Muscle layer of colon (tissue), 2 donors: ENCODE results near the gene WDR83.
A peak's percentile ranks its signal among the peaks of the same experiment; 100 is the strongest.
"Not testable (repeated sequence)": the region's sequence is repeated elsewhere in the genome, so short reads cannot be mapped to it uniquely, and the experiment has no call there.

Experiments
- H3K27ac ChIP-seq: one replicate; pipeline ENCODE4 v1.7.0; 2013; ENCODE audit warnings: low read depth, mild to moderate bottlenecking, low read length, moderate library complexity
- H3K27me3 ChIP-seq, 2 donors: one replicate each; pipeline ENCODE4 v1.7.0; 2013; ENCODE audit warnings: low read length in 2 of 2, mild to moderate bottlenecking in 2 of 2; ENCODE audit not compliant: insufficient read depth in 2 of 2, control insufficient read depth in 1 of 2
- H3K36me3 ChIP-seq: one replicate; pipeline ENCODE4 v1.7.0; 2013; ENCODE audit warnings: mild to moderate bottlenecking, low read length; ENCODE audit not compliant: insufficient read depth
- H3K4me1 ChIP-seq: one replicate; pipeline ENCODE4 v1.7.0; 2013; ENCODE audit warnings: mild to moderate bottlenecking, low read length; ENCODE audit not compliant: insufficient read depth
- H3K4me3 ChIP-seq, 2 donors: one replicate each; pipeline ENCODE4 v1.7.0; 2013; ENCODE audit warnings: low read length in 2 of 2, low read depth in 1 of 2, mild to moderate bottlenecking in 1 of 2, moderate library complexity in 1 of 2
- H3K9ac ChIP-seq: one replicate; pipeline ENCODE4 v1.7.0; 2013; ENCODE audit warnings: low read length
- H3K9me3 ChIP-seq: one replicate; pipeline ENCODE4 v1.7.0; 2013; ENCODE audit warnings: mild to moderate bottlenecking, low read length
- donor health status: abdominal sarcoma.
- donor health status: Adenocarcinoma of cecum.

The WDR83 gene

DNA sequence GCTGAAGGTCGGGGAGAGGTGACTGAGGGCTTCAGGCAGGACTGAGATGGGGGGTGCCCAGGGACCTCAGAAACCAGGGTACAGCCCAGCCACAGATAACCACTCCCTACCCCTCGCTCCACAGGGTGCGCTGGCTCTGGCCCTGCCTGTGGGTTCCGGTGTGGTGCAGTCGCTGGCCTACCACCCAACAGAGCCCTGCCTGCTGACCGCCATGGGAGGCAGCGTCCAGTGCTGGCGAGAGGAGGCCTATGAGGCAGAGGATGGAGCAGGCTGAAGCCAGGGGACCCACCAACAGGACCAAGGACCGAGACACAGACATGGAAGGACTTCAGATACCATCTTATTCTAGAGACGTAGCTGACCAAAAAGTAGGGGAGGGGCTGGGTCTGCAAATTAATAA lies 8.8 kb downstream of the WDR83 start:
- no peak overlapping the region for H3K27ac ChIP-seq
- no peaks in the 10 kb centered on the region for H3K27me3 ChIP-seq
- peaks cover 13% of the 10 kb centered on the region for H3K4me1 ChIP-seq
- peaks cover 68% of the 10 kb centered on the region for H3K36me3 ChIP-seq
- H3K9me3 ChIP-seq, result no peaks in the 10 kb centered on the region
- no peak overlapping the region for H3K9ac ChIP-seq
- H3K4me3 ChIP-seq, result no peak overlapping the region

DNA sequence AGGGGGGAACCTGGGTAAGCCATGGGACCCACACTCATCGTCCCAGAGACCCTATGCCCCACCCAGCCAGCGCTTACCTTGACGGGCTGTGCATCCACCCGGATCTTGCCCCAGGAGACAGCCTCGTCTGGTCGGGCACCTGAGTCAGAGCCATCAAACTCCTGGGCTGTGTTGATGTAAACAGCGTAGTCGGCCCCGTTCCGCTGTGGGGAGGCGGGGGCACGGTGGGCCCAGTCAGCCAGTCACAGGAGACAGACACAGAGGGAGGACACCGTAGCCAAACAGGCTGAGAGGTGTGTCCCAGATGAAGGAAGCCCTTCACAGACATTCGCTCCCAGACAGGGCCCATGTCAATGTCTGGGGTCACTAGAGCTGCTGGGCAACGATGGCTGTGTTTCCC lies 9.3 kb downstream of the WDR83 start:
- Histone ChIP-seq H3K27ac (no peak overlapping the region), H3K4me1 (peaks cover 9% of the 10 kb centered on the region), H3K4me3 (no peak overlapping the region), H3K27me3 (no peaks in the 10 kb centered on the region), H3K9me3 (no peaks in the 10 kb centered on the region), H3K36me3 (peaks cover 68% of the 10 kb centered on the region), H3K9ac (no peak overlapping the region)

DNA sequence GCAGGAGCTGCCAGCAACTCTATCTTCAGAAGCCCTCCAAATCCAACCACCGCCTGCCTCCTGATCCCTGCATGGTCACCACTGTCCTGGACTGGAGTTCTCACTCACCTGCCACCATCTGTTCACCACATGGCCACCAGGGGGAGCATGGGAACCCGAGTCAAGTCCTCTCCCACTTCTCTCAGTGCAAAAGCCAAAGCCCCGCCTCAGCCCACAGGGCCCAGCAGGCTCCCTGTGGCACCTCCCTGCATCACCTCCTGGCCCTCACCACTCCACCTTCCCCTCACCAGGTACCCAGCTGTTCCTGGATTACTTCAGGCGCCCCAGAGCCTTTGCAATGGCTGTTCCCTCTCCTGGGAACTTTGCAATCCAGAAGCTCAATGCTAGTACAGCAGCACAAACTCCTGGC lies 9.8 kb downstream of the WDR83 start:
- Histone ChIP-seq H3K4me3 (no peak overlapping the region), H3K27me3 (no peaks in the 10 kb centered on the region), H3K36me3 (peaks cover 68% of the 10 kb centered on the region), H3K4me1 (peaks cover 9% of the 10 kb centered on the region), H3K9ac (no peak overlapping the region), H3K27ac (no peak overlapping the region), H3K9me3 (no peaks in the 10 kb centered on the region)

DNA sequence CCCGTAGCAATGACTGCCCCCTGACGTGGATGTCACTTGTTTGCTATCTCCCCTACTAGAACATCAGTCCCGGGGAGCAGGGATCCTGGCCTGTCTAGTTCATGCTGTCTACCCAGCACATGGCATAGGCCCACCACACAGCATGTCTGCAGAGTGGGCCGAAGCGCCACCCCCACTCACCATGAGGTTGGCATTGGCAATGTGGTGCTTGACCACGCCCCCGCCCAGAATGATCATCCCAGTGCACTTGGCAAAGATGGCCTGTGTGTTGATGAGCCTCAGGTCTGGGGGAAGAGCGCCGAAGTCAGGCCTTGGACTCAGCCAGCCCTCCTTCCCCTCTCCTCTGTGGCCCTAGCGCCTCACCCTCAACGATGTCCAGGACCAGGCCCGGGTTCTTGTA lies 10.3 kb downstream of the WDR83 start:
- no peak overlapping the region for H3K27ac ChIP-seq

DNA sequence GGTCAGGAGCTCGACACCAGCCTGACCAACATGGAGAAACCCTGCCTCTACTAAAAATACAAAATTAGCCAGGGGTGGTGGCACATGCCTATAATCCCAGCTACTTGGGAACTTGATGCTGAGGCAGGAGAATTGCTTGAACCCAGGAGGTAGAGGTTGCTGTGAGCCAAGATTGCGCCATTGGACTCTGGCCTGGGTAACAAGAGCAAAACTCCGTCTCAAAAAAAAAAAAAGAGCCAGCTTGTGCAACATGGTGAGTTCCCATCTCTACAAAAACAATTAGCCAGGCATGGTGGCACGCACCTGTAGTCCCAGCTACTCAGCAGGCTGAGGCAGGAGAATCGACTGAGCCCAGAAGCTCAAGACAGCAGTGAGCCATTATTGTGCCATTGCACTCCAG lies 11.4 kb downstream of the WDR83 start:
- not testable (repeated sequence) for H3K4me3 ChIP-seq, H3K9me3 ChIP-seq, H3K27ac ChIP-seq, H3K27me3 ChIP-seq, H3K9ac ChIP-seq, H3K4me1 ChIP-seq
- H3K36me3 ChIP-seq, result peaks cover 60% of the 10 kb centered on the region

More for the DNA sequence above, 10.3 kb downstream of the WDR83 start:
- Histone ChIP-seq H3K9me3 (no peaks in the 10 kb centered on the region), H3K4me3 (no peak overlapping the region), H3K9ac (no peak overlapping the region), H3K36me3 (peaks cover 68% of the 10 kb centered on the region), H3K4me1 (peaks cover 9% of the 10 kb centered on the region), H3K27me3 (no peaks in the 10 kb centered on the region)

DNA sequence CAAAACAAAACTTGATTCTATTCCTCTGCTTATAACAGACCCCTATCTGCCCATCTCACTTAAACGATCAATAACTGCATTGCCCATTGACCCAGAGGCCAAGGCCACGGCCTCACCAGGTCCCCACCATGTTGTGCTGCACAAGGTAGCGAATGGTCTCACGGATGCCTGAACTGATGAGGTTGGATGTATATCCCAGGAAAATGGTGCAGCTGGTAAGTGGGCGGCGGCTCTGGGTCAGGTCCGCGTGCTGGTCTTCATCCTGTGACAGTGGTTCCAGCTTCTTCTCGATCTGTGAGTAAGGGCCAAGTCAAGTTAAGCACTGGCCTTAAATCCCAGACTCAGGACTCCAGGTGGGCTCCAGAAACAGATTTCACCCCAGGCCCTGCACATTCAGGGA lies 13.4 kb downstream of the WDR83 start:
- H3K27me3 ChIP-seq, result no peaks in the 10 kb centered on the region
- H3K4me1 ChIP-seq, result peaks cover 9% of the 10 kb centered on the region

DNA sequence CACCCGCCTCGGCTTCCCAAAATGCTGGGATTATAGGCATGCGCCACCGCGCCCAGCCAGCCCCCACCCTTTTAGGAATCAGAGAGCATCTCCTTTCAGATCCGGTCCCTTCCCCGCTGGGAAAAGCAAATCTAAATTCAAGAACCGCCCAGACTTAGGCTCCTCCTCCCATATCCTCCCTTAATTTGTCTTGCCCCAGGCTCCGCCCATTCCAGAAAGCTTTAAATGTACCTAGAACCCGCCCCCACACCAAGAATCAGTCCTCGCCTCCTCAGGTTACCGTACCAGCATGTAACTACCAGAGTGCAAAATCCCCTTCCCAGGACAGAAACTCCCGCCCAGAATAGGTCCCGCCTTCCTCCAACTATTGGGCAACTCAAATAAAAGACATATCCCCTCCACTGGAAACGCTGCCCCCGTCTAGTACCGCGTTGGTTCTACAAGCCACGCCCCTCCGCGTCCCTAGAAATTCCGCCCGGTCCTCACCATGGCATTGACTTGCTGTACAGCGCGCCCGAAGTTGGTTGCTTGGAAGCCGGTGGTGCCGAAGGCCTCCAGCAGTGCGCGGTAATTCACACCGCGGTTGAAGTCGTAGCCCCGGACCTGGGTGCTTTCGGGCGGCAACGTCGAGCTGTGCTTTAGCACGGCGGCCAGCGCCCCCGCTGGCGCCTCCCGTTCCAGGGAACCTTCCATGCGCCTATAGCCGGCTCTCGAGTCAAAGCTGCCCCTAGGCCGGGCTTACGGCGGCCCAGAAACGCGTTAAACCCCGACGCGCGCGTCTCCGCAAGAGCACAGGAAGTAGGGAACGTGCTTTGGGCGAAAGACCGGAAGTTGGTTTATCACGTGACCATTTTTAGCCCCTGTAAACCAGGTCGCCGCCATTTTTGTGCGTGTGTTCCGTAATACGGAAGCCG lies 14.7 kb downstream of the WDR83 start, which contains the start of gene DHPS:
DHPS (minus strand) TSS at position 807 of the 914 bp plus-strand sequence; CDS start at position 693, 114 bp downstream.
- peaks cover 38% of the 10 kb centered on the region for H3K36me3 ChIP-seq
- H3K9me3 ChIP-seq, result no peaks in the 10 kb centered on the region
- H3K4me3 ChIP-seq, result peak within 1 kb of the TSS; percentile 78 to 94
- peak within 1 kb of the TSS; percentile 77 for H3K27ac ChIP-seq
- H3K4me1 ChIP-seq, result peaks cover 9% of the 10 kb centered on the region
- H3K27me3 ChIP-seq, result no peaks in the 10 kb centered on the region
- H3K9ac ChIP-seq, result peak within 1 kb of the TSS; percentile 69

More for the DNA sequence above, 13.4 kb downstream of the WDR83 start:
- no peaks in the 10 kb centered on the region for H3K9me3 ChIP-seq
- H3K27ac ChIP-seq, result no peak overlapping the region
- H3K9ac ChIP-seq, result no peak overlapping the region
- peaks cover 50% of the 10 kb centered on the region for H3K36me3 ChIP-seq
- no peak overlapping the region for H3K4me3 ChIP-seq

DNA sequence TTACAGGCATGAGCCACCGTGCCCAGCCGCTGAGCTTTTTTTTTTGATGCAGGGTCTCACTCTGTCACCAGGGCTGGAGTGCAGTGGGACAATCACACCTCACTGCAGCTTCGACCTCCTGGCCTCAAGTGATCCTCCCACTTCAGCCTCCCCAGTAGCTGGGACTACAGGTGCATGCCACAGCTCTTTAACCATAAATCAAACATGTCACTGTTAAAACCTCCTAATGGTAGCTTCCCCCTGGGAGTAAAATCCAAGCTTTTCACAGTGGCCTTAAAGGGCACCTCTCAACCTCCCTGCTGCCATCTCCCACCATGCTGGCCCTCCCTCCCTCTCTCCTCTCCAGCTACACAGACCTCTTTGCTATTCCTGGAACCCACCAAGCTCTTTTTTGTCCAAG lies 19.2 kb downstream of the WDR83 start:
- Histone ChIP-seq H3K27me3 (no peaks in the 10 kb centered on the region), H3K36me3 (no peaks in the 10 kb centered on the region), H3K27ac (no peak overlapping the region), H3K9me3 (no peaks in the 10 kb centered on the region), H3K4me1 (no peaks in the 10 kb centered on the region), H3K9ac (no peak overlapping the region), H3K4me3 (no peak overlapping the region)

DNA sequence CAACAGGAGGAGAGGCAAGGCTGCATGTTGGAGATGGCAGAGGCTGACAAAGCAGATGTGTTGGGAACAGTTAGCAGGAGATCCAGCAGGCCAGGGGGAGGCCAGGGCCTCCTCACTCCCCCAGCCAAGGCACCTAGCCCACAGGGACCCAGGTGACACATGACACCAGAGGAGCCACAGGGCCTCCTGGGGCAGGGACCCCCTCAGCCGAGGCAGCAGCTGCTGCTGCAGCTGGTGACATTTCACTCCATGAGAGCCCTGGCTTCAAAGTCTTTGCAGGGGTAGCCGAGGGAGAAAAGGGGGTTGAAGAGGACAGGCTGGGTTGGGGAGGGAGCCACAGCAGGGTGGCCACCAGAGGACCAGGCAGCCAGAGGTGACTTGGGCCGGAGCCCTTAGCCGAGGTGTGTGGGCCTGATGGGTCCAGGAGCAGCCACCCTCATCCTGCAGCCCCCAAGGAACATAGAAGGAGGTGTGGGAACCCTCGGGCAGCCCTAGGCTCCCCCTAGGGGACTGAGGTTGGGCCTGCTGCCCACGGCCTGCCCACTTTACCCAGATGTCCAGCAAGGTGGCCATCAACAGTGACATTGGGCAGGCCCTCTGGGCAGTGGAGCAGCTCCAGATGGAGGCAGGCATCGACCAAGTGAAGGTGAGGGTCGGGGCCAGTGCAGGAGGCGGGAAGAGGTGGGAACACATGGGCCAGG lies 21.0 kb downstream of the WDR83 start, which contains the start of gene GNG14:
GNG14 (plus strand) TSS at position 503 of the 701 bp plus-strand sequence; CDS start at position 554, 51 bp downstream.
- no peaks in the 10 kb centered on the region for H3K4me1 ChIP-seq
- H3K9me3 ChIP-seq, result no peaks in the 10 kb centered on the region
- no peaks in the 10 kb centered on the region for H3K36me3 ChIP-seq
- H3K27ac ChIP-seq, result no peak within 1 kb of the TSS
- no peaks in the 10 kb centered on the region for H3K27me3 ChIP-seq
- no peak within 1 kb of the TSS for H3K4me3 ChIP-seq
- no peak within 1 kb of the TSS for H3K9ac ChIP-seq

DNA sequence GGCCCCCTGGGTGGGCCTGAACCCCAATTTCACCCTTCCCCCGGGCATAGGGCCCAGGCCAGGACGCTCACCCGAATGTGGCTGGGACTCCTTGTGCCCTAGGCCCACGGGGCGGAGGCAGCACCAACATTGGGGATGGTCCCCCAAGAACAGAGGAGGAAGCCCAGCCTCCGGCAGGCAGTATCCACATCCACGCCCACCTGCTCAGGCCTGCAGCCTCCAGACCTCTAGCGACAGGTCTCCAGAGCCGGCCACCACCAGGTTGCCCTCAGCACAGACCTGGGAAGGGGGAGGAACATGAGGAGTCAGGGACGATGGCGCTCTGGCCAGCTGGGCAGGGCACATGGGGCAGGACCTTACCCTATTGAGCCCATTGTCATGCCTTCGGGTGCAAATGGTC lies 22.4 kb downstream of the WDR83 start:
- Histone ChIP-seq H3K4me1 (no peaks in the 10 kb centered on the region), H3K9me3 (no peaks in the 10 kb centered on the region), H3K36me3 (no peaks in the 10 kb centered on the region), H3K27ac (no peak overlapping the region), H3K9ac (no peak overlapping the region), H3K4me3 (no peak overlapping the region), H3K27me3 (no peaks in the 10 kb centered on the region)

DNA sequence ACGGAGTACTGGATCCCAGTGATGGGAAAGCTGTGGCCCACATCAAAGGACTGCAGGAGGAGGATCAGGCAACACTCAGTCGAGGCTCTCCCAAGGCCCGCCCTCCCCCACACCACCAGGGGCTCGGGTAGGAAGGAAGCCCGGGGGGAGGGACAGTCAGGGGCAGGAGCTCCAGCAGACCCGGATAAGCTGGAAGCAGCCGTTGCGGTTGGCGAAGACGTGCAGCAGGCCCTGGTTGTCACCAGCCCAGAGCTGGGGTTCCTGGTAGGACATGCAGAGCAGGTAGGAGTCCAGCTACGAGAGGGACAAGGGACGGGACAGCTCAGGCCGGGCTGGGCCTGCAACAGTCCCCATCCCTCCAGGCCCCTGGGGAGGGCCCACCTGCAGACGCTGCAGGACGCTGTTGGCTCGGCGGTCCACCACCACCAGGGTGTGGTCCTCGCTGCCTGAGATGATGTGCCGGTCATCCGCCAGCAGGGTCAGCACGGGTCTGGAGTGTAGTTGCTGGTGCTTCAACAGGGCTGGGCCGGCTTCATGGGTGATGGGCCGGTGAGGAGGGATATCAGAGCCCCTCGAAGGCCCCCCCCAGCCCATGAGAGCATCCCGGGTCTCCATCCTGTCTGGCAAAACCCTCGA lies 23.1 kb downstream of the WDR83 start:
- no peak overlapping the region for H3K9ac ChIP-seq
- H3K27ac ChIP-seq, result no peak overlapping the region
- H3K4me3 ChIP-seq, result no peak overlapping the region
- no peaks in the 10 kb centered on the region for H3K4me1 ChIP-seq
- no peaks in the 10 kb centered on the region for H3K36me3 ChIP-seq
- H3K27me3 ChIP-seq, result no peaks in the 10 kb centered on the region
- no peaks in the 10 kb centered on the region for H3K9me3 ChIP-seq
